IPS DF 4.7 (cell line): ENCODE measurements around the gene ALKBH8.
"Not testable (repeated sequence)": the region's sequence is repeated elsewhere in the genome, so short reads cannot be mapped to it uniquely, and the experiment has no call there.

Source experiments
- DNase-seq: peaks from one replicate; pipeline ENCODE4 v3.0.0-alpha.2; 2013; ENCODE audit warnings: low spot score; ENCODE audit errors: extremely low read depth

Gene ALKBH8

GRCh38 chr11:107505647-107506225 lies 59.8 kb downstream of the ALKBH8 start:
- DNase-seq = no peak

GRCh38 chr11:107504981-107505380 lies 60.6 kb downstream of the ALKBH8 start:
- DNase-seq = no peak

- DNase-seq = no peak
These were observed 63.8 kb downstream of the ALKBH8 start for GRCh38 chr11:107501713-107502112.

- DNase-seq = not testable (repeated sequence)
These were observed 68.2 kb downstream of the ALKBH8 start for GRCh38 chr11:107497371-107497770.

- DNase-seq = no peak
These were observed 69.5 kb downstream of the ALKBH8 start for GRCh38 chr11:107496011-107496410.

GRCh38 chr11:107494055-107494454 lies 71.5 kb downstream of the ALKBH8 start:
- DNase-seq = no peak

- no peak for DNase-seq
These were observed 72.4 kb downstream of the ALKBH8 start for GRCh38 chr11:107493117-107493516.

- no peak for DNase-seq
These were observed 74.7 kb downstream of the ALKBH8 start for GRCh38 chr11:107490836-107491235.

- DNase-seq = no peak
These were observed 83.3 kb downstream of the ALKBH8 start for GRCh38 chr11:107482234-107482633.

GRCh38 chr11:107478922-107479321 lies 86.6 kb downstream of the ALKBH8 start:
- no peak for DNase-seq

GRCh38 chr11:107477820-107478219 lies 87.7 kb downstream of the ALKBH8 start:
- no peak for DNase-seq

GRCh38 chr11:107473792-107474191 lies 91.7 kb downstream of the ALKBH8 start:
- no peak for DNase-seq

GRCh38 chr11:107472966-107473365 lies 92.6 kb downstream of the ALKBH8 start:
- DNase-seq = no peak

GRCh38 chr11:107468596-107468995 lies 96.9 kb downstream of the ALKBH8 start:
- DNase-seq = no peak

- DNase-seq = no peak
These were observed 97.8 kb downstream of the ALKBH8 start for GRCh38 chr11:107467696-107468095.

- not testable (repeated sequence) for DNase-seq
These were observed 99.2 kb downstream of the ALKBH8 start for GRCh38 chr11:107466275-107466866.

GRCh38 chr11:107457558-107458271 lies 107.8 kb downstream of the ALKBH8 start, which contains the start of gene CWF19L2:
CWF19L2 (minus strand) TSS chr11:107457825; CDS start chr11:107457816, 9 bp downstream.
- DNase-seq = peak; percentile 94

- no peak for DNase-seq
These were observed 108.4 kb downstream of the ALKBH8 start for GRCh38 chr11:107457205-107457557.

- no peak for DNase-seq
These were observed 111.8 kb downstream of the ALKBH8 start for GRCh38 chr11:107453594-107454286.
